ENCODE measurements around the gene SLC12A8.

SLC12A8 gene

DNA sequence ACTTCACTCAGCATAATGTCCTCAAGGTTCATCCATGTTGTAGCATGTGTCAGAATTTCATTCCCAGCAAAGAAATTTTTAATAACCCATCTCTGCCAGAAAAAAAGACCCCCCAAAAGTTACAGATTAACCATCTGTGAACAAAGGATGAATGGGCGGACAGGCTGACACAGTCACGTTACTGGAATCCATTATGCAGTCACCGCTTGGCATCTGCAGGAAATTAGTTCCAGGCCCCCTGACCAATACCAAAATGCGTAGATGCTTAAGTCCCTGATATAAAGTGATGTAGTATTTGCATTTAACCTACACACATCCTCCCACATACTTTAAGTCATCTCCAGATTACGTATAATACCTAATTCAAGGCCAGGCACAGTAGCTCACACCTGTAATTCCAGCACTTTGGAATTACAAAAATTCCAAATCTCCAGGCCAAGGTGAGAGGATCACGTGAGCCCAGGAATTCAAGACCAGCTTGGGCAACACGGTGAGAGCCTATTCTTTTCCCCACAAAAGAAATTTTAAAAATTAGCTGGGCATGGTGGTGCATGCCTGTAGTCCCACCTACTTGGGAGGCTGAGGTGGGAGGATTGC lies 1.5 kb upstream of the SLC12A8 start:
- no peak for DNase-seq

DNA sequence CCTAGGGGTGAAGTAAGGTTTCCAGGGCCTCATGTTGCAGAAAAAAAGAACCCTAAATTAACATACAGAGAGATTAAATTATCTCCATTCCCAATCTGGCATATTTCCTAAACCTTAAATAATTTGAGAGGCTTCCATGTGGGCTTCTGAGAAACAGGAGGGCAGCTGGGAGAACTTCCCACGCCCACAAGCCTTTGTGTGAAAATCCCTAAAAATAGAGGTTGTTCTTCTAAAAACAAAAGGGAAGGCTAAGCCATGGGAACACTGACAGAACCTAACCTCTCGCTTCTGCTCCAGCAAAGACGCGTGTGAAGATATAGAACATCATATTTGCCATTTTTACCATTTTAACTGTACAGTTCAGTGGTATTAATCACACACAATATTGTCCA lies 812 bp upstream of the SLC12A8 start:
- no peak for DNase-seq

DNA sequence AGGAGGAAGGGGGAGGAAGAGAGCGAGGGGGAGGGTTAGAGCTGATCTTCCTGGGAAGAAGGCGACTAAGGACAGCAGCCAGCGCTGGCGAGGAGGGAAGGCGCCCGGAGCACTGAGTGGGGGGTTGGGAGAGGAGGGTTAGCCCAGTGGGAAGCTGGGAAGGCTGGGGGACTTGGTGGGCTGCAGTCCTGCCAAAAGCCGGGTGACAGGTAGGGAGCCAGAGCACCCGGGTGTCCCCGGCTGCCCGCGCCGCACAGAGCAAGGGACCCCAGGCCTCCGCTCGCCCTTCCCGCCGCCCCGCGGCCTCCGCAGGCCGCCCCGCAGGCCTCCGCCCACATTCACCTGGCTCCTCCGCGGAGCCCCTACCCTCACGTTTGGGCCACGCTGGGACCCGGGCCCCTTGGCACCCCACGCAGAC lies 448 bp downstream of the SLC12A8 start:
- no peak for DNase-seq

DNA sequence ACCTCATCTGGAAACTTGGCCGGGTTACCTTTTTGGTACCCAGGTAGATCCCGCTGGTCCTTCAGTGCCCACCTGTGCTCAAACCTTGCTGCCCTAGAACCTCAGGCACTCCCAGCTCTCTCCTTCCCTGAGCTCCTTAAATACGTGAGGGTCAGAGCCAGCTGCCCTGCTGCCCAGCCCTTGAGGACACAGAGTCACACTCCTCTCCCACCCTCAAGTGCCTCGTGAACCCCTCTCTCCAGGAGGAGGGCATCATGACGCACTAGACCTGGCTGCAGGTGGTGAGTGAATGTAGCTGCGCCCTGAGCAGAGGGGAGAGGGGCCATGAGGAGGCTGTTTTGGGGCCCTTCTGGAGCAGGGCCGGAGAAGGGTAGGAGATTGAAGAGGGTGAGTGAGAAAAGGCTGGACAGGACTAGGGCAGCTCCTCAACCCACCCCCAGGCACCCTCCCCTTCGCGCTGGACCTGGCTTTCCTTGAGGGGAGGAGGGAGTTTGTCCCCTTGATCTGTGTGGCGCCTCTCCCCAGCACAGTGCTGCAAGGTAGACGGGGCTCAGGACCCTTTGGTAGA lies 941 bp downstream of the SLC12A8 start:
- no peak for DNase-seq

DNA sequence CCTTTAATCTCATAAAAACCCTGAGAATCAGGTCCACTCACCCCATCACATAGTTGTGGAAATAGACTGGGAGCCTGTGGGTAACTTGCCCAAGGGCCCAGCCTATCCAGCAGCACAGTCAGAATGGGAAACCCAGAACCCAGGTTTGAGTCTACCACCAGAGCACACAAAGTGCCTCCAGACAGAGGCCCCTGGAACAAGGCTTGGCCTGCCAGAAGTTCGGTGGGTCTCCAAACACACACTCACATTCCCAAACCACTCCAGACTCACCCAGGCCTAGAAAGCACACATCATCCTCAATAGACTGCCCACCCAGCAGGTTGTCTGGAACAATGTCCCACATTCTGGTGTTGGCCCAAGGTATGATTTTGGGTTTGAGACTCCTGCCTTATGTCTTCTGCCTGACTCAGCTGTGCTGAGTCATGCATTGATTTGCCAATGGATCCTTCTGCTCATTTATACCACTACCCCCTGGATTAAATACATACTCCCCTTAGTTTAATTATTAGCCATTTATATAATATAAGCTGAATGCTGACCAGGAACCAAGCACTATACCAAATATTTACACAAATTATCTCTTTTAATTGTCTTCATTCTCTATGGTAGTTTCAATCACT lies 4.5 kb downstream of the SLC12A8 start:
- DNase-seq: no peak

DNA sequence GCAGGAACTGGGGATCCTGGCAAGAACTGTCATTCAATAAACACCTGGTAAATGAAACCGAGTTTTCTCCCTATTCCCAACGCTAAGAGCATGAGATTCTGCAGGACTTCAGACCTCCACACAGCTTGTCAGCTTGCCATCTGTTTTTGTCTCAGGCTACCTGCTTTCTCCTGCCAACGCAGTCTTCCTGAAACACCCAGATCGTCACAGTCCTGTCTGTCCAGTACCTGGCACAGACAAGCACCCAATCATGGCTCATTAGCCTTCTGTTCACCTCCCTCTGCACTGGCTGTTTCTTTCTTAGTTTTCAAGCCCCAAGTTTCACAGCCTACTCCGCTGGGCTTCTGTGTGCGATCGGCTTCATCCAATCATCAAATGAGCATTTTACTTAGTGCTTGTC lies 5.0 kb downstream of the SLC12A8 start:
- DNase-seq: no peak

DNA sequence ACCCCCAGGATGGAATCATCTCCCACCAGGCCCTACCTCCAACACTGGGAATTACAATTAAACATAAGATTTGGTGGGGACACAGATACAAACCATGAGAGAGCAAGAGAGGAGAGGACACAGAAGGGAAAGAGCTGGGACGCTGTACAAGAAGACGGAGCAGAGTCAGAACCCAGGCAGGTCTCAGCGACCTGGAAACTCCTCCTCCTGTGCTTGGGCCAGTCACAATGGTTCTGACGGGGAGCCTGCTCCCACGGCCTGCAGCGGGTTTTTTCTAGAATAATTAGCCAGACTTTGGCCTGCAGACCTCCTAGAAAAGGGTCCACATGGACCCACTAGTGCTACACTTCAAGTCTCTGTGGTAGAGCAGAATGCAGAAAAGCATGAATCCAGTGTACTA lies 5.6 kb downstream of the SLC12A8 start:
- no peak for DNase-seq

DNA sequence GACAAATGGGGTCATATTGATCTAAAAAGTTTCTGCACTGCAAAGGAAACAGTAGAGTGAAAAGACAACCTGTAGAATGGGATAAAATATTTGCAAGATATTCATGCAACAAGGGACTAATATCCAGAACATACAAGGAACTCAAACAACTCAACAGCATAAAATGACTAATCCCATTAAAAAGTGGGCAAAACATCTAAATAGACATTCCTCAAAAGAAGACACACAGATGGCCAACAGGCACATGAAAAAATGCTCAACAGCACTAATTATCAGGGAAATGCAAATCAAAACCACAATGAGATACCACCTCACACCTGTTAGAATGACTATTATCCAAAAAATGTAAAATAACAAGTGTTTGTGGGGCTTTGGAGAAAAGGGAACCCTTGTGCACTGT lies 8.8 kb downstream of the SLC12A8 start:
- no peak for DNase-seq

DNA sequence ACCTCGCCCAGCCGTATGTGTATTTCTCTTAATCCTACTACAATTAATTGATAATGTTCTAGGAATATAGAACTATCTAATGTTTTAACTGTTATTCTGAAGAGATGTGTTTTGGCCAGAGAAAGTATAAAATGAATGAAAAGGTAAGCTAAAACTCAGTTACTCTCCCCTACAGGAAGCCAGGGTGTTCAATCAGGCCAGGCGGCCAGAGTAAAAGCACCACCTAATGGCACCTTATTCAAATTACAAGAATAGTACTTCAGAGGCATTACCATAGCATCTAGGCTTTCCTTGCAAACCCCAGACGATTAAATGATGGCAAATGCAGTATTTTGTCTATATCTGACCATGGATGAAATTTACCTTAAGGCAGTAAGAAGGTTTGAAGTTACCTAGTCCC lies 10.4 kb downstream of the SLC12A8 start:
- peak; percentile 25 to 47 for DNase-seq

DNA sequence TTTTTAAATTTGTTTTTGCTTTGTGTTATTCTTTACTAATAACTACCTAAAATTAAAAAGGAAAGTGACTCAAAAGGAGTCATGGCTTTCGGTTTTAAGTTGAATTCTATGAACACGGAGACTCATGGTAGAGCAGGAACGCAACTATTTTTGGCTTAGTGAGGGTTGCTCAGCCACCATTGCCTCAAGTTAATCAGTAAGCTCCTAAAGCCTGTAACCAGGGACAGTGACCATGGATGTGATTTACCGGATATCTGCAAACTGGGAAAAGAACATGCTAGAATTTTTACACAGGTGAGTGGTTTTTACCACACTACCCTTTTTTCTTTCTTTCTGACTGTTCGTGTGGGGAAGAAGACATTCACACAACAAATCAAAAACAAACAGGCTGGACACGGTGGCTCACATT lies 11.8 kb downstream of the SLC12A8 start:
- DNase-seq: no peak

DNA sequence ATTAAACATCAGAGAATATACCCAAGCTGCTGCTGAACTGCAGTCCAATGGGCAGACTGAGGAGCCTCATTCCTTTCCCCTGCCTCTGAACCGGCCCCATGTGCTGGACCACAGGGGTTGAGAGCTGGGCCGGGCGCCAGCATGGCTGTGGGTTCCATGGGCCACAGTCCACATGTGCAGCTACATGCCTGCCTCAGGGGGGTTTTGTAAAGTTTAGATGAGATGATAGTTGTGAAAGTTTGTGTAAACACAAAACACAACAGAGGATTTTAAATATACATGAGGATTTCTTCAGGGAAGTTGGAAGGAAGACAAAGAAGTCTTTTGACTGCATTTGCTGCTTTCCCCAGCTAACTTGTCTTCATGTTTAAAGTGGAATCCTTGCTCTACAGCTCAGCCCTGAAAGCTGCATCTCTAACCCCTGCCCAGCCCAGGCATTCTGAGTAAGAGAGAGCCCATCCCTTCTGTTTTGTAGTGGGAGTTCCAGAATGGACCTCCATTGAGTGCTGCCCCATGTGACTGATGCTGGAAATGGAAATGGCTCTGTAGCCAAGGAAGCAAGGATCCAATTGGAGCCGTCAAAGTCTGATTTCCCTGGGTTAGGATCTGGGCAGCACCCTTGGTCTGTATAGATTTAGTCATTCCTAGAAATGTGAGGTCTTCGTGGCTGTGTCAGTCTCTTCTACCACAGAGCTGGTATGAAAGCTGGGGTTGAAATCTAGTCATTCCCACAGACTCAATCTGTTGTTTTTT lies 17.5 kb downstream of the SLC12A8 start:
- DNase-seq: no peak

DNA sequence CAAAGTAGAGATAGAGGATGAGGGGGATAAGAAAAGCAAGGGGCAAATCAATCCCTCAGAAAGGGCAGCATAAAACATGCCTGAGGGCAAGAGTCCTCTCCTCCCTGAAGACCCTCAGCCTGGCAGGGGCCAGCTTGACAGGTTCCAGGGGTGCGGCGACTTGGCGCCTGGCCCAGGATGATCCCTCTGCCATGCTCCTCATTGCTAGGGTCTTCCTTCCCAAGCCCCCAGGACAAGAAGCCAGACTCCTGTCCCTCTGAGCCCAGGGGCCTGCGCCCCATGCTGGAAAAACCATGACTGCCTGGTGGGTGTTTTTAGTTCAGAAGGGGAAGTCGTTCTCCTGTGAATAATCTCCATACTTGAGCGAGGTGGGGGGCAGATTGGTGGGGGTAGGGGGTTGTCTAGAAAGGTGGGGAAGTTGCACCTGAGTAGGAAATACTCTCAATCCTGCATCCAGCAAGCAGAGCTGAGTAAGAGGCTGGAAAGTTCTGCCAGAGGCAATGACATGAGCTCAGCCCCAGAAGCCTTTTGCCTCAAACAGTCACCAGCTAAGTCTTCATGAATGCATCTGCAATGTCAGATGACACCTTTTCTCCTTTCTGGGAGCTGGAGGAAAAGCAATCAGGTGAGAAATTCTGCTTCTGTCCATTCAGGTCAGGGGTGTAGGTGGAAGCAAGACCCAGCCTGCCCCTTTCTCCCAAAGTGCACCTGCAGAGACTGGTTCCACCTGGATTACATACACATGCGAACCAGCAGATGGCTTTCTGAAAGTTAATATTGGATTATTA lies 18.3 kb downstream of the SLC12A8 start:
- DNase-seq: no peak

DNA sequence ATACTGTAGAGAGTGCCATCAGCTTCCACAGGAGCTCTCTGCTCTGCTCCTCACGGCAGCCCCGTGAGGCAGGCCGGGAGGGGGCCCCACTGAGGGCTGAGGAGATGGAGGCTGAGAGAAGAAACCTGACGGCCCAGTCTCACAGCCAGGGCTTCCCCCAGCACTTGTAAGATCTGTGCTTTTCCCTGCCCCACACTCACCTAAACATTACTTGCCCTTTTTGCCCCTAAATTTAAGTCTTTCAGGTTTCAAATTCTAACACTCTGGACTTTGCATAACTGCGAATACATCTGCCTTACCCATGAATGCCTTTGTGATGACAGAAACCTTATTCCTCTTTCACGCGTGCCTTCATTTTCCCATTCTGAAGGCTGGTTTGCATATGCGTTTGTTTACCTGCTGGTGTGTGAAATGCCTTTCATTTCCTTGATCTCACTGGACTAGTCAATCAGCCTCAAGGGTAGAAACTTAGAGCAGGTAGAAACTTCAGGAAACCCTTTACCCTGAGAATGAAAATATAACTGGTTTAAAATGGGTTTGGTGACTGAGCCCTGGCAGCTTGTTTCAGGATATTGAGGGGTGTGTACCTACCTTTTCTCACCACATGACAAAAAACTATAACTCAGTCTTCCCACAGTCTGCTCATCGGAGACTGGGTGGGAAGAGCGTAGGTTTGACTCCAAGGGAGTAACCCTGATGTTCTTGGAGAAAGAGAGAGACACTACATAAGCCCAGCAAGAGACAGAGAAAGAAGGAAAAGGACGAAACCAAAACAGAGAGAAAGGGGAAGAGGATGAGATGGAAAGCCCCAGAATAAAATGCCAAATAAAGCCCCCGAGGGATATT lies 20.1 kb downstream of the SLC12A8 start:
- no peak for DNase-seq

DNA sequence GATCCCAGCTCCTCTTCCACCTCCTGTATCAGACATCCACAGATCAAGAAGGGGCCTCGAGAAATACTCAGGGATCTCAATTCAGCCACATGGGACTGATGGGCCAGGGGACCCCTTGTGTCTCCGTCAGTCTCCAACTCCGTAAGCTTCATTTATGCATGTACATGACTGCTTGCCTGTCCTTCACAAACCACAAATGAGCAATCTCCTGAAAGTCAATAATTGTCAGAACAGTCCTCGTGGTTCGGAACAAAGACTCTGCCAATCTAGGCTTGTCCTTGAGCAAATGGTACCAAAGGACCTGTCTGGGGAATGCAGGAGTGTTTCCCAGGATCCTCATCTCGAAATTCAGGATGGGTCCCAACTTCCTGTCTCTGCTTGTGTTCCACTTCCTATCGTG lies 20.8 kb downstream of the SLC12A8 start:
- DNase-seq: no peak

DNA sequence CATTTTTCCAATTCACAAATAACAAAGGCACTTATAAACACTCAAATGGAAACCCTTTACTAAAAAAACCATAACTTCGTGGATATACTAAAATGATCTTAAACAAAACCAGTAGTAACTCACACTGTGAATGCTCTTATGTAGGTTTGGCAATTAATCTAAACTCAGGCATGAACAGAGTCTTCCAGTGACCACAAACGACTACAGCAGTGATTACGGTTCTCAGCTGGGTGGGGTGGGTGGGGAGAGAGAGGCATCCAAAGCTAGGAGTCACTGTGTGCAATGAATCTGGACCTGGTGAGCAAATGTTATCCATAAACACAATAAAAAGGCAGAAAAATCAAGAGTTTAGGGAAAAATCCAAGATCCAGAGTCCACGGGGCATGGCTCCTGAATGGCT lies 21.3 kb downstream of the SLC12A8 start:
- DNase-seq: no peak

DNA sequence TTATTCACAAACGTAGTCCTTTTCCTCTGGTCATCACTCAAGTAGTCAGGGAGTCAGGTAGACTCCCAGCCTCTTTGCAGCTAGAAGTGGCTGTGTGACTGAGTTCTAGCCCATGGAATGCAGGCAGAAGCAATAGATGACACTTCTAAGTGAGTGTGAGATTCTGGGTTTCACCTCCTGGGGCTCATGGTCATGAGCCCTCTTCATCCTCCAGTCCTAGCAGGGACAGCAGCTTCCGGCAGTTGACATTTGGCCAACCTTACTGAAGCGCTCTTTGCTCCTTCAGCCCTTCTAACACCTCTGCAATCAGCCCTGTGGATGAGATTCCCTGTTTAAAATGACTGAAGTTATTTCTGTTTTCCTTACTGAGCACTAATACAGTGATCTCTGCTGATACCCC lies 21.8 kb downstream of the SLC12A8 start:
- no peak for DNase-seq

DNA sequence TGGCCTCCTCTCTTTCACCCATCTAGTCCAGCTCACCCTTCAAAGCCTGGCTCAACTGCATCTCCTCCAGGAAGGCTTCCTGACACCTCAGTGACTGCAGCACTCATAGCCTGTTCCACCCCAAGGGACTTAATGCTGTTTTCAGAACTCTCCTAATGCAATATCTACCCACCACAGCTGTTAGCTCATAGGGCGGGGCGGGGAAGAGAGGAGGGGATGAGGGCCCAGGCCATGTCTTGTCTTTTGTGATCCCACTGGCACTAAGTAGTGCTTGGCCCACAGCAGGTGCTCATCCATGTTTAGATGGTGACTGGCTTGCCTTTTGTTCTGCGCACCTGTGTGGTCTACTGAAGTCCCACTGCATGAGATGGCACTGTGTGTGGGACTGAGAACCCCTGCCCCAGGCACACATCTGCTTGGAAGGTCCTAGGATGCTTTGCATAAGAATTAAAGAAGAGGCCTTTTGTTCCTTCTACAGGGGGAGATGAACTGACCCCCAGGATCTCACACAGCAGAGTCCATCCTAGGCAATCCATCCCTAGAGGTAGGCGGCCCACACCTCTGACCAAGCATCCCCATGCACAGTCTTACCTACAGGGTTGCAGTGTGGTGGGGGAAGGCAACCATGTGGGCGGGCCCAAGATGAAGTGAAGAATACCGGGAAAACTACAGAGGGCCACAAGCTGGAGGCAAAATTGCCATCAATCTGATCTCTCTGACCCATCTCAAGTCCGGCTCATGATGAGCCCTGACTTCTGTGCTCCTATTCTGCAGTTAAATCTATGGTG lies 23.0 kb downstream of the SLC12A8 start:
- DNase-seq: no peak

DNA sequence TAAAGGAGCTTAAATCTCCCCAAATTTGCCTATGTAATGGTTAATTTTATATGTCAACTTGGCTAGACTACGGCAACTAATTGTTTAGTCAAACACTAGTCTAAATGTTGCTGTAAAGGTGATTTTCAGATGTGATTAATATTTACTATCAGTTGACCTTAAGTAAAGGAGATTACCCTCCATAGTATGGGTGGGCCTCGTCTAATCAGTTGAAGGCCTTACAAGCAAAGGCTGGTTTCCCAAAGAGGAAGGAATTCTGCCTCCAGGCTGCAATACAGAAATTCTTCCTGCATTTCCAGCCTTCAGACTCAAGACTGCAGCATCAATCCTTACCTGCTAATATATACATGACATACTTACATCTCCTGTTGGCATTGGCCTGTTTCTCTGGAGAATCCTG lies 23.6 kb downstream of the SLC12A8 start:
- DNase-seq: no peak

DNA sequence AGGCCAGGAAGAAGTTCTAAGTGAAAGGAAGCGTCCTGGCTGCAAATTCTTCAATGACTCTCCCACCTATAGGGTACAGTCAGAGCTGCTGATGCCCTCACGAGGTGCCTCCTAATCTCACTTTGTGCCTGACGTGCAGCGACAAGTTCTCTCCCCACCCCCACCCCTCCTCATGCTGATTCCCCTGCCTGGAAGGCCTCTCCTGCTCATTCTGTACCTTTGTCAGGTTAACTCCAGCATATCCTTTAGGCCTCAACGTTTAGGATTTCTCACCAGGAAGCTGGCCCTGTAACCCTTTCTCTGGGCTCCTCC lies 25.0 kb downstream of the SLC12A8 start:
- no peak for DNase-seq

DNA sequence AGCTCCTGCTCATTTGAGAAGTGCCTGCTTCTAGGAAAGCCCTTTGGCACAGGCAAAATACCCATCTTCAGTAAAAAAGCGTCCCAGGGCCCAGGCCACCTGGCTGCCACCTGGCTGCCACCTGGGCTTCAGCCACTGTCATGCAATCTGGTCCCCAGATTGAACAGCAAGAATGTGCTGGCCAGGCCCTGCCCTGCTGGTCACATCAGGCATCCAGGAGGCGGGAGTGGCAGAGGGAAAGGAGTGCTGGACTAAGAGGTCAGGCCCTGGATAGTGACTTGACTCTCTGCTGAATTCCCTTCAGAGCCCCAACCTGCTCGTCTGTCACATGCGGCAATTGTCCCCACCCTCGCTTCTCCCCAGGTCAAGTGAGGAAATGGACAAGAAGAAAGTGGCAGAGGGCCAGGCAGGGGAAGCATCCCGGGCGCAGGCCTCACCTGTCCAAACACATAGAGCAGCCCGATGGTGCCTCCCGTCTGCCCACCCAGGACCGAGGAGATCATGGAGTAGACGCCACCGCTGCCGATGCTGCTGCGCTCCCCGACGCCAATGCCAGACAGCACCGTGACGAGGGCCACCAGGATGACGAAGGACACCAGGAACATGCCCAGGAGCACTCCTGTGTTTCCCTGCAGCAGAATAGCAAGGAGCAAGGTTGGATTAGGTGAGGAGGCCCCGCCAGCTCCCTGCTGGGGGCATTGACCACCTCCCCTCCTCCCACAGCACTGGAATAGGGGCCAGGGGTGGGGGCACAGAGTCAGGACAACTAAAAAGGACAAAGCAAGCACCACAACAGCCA lies 25.5 kb downstream of the SLC12A8 start:
- DNase-seq: no peak

DNA sequence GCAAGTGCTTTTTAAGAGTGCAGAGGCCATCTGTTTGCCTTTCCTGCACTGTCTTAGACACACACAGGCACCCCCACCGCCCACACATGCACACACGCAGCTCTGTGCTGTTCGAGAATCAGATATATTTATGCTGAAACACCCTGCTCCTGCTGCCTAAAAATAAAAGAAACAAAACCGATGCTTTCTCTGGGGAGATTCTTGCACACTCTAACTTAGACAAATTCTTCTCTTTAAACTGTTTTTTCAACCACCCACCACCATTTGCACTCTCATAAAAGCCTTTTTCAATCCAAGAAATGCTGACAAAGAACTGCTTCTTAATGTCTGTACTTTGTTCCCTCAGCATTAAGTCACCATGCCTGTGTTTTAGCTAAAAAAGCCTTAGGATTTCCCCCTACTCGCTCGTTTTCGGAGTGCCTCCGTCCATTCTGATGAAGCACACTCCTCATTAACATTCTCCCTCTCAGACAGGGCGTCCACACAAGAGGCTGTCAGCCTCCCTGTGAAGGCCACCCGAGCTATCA lies 26.2 kb downstream of the SLC12A8 start:
- no peak for DNase-seq

All from inflammatory macrophage treated with lipopolysaccharide for 1 hour (primary cell).